ENCODE data around the gene NOXO1.

GRCh38 chr16:2003827-2004641, 22.8 kb upstream of the NOXO1 start:
- TF ChIP-seq EP300 (IDR thresholded peaks at IDR 0.05), result no peak
- no peak for TF ChIP-seq POLR2A (IDR thresholded peaks at IDR 0.05)

All from upper lobe of left lung (tissue), 4 donors.